Measurements from ENCODE around the gene MYH6. TPM values are rescaled to one million over a fixed set of nuclear protein-coding genes. Genes with fewer than 3 reads are reported as not detected.

MYH6 gene
- total and polyA plus RNA-seq, 2 donors (not counting 1 experiment from before 2014, with no cell fraction given): not detected

- H2AFZ ChIP-seq (ENCODE audit: low read length): no peak overlapping the region
- no peak overlapping the region for H3K4me3 ChIP-seq (replicated peaks in 1 of 4; ENCODE audit: control extremely low read depth in 1 of 4, insufficient read depth in 1 of 4, low read depth in 3 of 4, low read length in 4 of 4)
- no peaks in the 10 kb centered on the region for H3K4me1 ChIP-seq (ENCODE audit: control insufficient read depth, extremely low read depth, insufficient read depth, low read length)
- no peaks in the 10 kb centered on the region for H3K79me2 ChIP-seq (ENCODE audit: control insufficient read depth, insufficient read depth, low read length)
- H3K27ac ChIP-seq (ENCODE audit: insufficient read depth, low read length): no peak overlapping the region
- H3K9me3 ChIP-seq (ENCODE audit: control insufficient read depth, insufficient read depth, low read depth, low read length): no peaks in the 10 kb centered on the region
- no peak for TF ChIP-seq CTCF (conservative IDR thresholded peaks at IDR 0.05 in 1 of 2, IDR thresholded peaks at IDR 0.05 in 1 of 2; ENCODE audit: low read depth in 1 of 2, low read length in 2 of 2)
- TF ChIP-seq EZH2 (IDR thresholded peaks at IDR 0.05; ENCODE audit: low read length, missing control alignments): no peak
- no peak overlapping the region for H3K9ac ChIP-seq (ENCODE audit: insufficient read depth, low read length)
- DNase-seq (ENCODE audit: low read depth in 2 of 2): no peak
- no peaks in the 10 kb centered on the region for H3K36me3 ChIP-seq (ENCODE audit: control insufficient read depth, insufficient read depth, low read length)
- no peaks in the 10 kb centered on the region for H4K20me1 ChIP-seq (ENCODE audit: control insufficient read depth, extremely low read depth, insufficient read depth, low read length)
- H3K27me3 ChIP-seq (ENCODE audit: control insufficient read depth, insufficient read depth, low read length): peaks cover 3% of the 10 kb centered on the region
- H3K4me2 ChIP-seq (ENCODE audit: extremely low read depth, insufficient read depth, low read length): no peak overlapping the region
Observed at GRCh38 chr14:23447361-23448350, 39.6 kb upstream of the MYH6 start.

- H3K27ac ChIP-seq (ENCODE audit: insufficient read depth, low read length): no peak overlapping the region
- H2AFZ ChIP-seq (ENCODE audit: low read length): no peak overlapping the region
- H3K4me3 ChIP-seq (replicated peaks in 1 of 4; ENCODE audit: control extremely low read depth in 1 of 4, insufficient read depth in 1 of 4, low read depth in 3 of 4, low read length in 4 of 4): no peak overlapping the region
- H4K20me1 ChIP-seq (ENCODE audit: control insufficient read depth, extremely low read depth, insufficient read depth, low read length): no peaks in the 10 kb centered on the region
- no peak overlapping the region for H3K4me2 ChIP-seq (ENCODE audit: extremely low read depth, insufficient read depth, low read length)
- H3K27me3 ChIP-seq (ENCODE audit: control insufficient read depth, insufficient read depth, low read length): peaks cover 3% of the 10 kb centered on the region
- H3K79me2 ChIP-seq (ENCODE audit: control insufficient read depth, insufficient read depth, low read length): no peaks in the 10 kb centered on the region
- no peak overlapping the region for H3K9ac ChIP-seq (ENCODE audit: insufficient read depth, low read length)
- no peak for DNase-seq (ENCODE audit: low read depth in 2 of 2)
- TF ChIP-seq CTCF (conservative IDR thresholded peaks at IDR 0.05 in 1 of 2, IDR thresholded peaks at IDR 0.05 in 1 of 2; ENCODE audit: low read depth in 1 of 2, low read length in 2 of 2) (no peak), EZH2 (IDR thresholded peaks at IDR 0.05; ENCODE audit: low read length, missing control alignments) (no peak)
- no peaks in the 10 kb centered on the region for H3K4me1 ChIP-seq (ENCODE audit: control insufficient read depth, extremely low read depth, insufficient read depth, low read length)
- no peaks in the 10 kb centered on the region for H3K9me3 ChIP-seq (ENCODE audit: control insufficient read depth, insufficient read depth, low read depth, low read length)
- H3K36me3 ChIP-seq (ENCODE audit: control insufficient read depth, insufficient read depth, low read length): no peaks in the 10 kb centered on the region
Observed at GRCh38 chr14:23446291-23446851, 38.3 kb upstream of the MYH6 start.

GRCh38 chr14:23445773-23446172, 37.7 kb upstream of the MYH6 start:
- no peak for DNase-seq (ENCODE audit: low read depth in 2 of 2)
- H3K9me3 ChIP-seq (ENCODE audit: control insufficient read depth, insufficient read depth, low read depth, low read length): no peaks in the 10 kb centered on the region
- no peak overlapping the region for H3K9ac ChIP-seq (ENCODE audit: insufficient read depth, low read length)
- no peak overlapping the region for H3K27ac ChIP-seq (ENCODE audit: insufficient read depth, low read length)
- H3K79me2 ChIP-seq (ENCODE audit: control insufficient read depth, insufficient read depth, low read length): no peaks in the 10 kb centered on the region
- H3K4me2 ChIP-seq (ENCODE audit: extremely low read depth, insufficient read depth, low read length): no peak overlapping the region
- H2AFZ ChIP-seq (ENCODE audit: low read length): no peak overlapping the region
- H3K4me1 ChIP-seq (ENCODE audit: control insufficient read depth, extremely low read depth, insufficient read depth, low read length): no peaks in the 10 kb centered on the region
- H3K4me3 ChIP-seq (replicated peaks in 1 of 4; ENCODE audit: control extremely low read depth in 1 of 4, insufficient read depth in 1 of 4, low read depth in 3 of 4, low read length in 4 of 4): no peak overlapping the region
- H3K36me3 ChIP-seq (ENCODE audit: control insufficient read depth, insufficient read depth, low read length): no peaks in the 10 kb centered on the region
- TF ChIP-seq CTCF (conservative IDR thresholded peaks at IDR 0.05 in 1 of 2, IDR thresholded peaks at IDR 0.05 in 1 of 2; ENCODE audit: low read depth in 1 of 2, low read length in 2 of 2): no peak
- no peak for TF ChIP-seq EZH2 (IDR thresholded peaks at IDR 0.05; ENCODE audit: low read length, missing control alignments)
- no peaks in the 10 kb centered on the region for H4K20me1 ChIP-seq (ENCODE audit: control insufficient read depth, extremely low read depth, insufficient read depth, low read length)
- peaks cover 4% of the 10 kb centered on the region for H3K27me3 ChIP-seq (ENCODE audit: control insufficient read depth, insufficient read depth, low read length)
